ENCODE measurements around the gene ZNF26.

The ZNF26 gene

GRCh38 chr12:133037207-133038005 is 51.2 kb downstream of the ZNF26 start, which contains the start of gene ZNF84:
Gene ZNF84 (plus strand): TSS chr12:133037509. CDS start chr12:133041468, 3,959 bp downstream.
- peak within 1 kb of the TSS; percentile 90 for H2AFZ ChIP-seq
- H3K27ac ChIP-seq: peak within 1 kb of the TSS; percentile 81
- peak within 1 kb of the TSS; percentile 73 for H3K4me3 ChIP-seq (ENCODE audit: low read depth, low read length)
- TF ChIP-seq, protein P1, sequence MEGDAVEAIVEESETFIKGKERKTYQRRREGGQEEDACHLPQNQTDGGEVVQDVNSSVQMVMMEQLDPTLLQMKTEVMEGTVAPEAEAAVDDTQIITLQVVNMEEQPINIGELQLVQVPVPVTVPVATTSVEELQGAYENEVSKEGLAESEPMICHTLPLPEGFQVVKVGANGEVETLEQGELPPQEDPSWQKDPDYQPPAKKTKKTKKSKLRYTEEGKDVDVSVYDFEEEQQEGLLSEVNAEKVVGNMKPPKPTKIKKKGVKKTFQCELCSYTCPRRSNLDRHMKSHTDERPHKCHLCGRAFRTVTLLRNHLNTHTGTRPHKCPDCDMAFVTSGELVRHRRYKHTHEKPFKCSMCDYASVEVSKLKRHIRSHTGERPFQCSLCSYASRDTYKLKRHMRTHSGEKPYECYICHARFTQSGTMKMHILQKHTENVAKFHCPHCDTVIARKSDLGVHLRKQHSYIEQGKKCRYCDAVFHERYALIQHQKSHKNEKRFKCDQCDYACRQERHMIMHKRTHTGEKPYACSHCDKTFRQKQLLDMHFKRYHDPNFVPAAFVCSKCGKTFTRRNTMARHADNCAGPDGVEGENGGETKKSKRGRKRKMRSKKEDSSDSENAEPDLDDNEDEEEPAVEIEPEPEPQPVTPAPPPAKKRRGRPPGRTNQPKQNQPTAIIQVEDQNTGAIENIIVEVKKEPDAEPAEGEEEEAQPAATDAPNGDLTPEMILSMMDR (IDR thresholded peaks at IDR 0.05): no peak
- H3K4me2 ChIP-seq (ENCODE audit: low read length): peak within 1 kb of the TSS; percentile 75
- peaks cover 11% of the 10 kb centered on the region for H3K79me2 ChIP-seq
- H3K36me3 ChIP-seq (ENCODE audit: control insufficient read depth, insufficient read depth, low read length): no peaks in the 10 kb centered on the region
- H3K4me1 ChIP-seq: no peaks in the 10 kb centered on the region
- no peaks in the 10 kb centered on the region for H3K27me3 ChIP-seq (ENCODE audit: control insufficient read depth, insufficient read depth, low read length)
- H3K9me3 ChIP-seq (ENCODE audit: control insufficient read depth, low read length): no peaks in the 10 kb centered on the region
- H3K9ac ChIP-seq: peak within 1 kb of the TSS; percentile 33

DNA sequence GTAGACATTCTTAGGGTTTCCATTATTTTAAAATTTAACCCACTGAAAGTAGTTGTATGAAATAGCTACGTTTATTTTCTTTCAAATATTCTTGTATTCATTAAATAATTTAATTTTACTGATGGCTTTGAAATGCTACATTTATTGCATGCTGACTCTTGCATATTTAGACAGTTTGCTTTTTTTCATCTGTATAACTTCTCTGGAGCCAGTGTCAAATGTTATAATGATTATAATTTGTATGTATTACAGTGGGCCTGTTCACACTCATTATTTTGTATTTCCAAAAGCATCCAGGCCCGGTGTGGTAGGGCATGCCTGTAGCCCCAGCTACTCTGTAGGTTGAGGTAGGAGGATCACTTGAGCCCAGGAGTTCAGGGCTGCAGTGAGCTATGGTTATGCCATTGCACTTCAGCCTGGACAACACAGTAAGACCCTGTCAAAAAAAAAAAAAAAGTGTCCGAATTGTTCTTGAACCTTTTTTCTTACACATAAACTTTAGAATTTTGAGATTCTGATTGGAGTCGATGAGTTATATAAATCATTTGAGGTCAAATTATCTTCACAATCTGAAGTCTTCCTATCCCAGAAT is 52.0 kb downstream of the ZNF26 start:
- Histone ChIP-seq H3K27ac (peak overlapping the region; percentile 81), H3K36me3 (ENCODE audit: control insufficient read depth, insufficient read depth, low read length) (no peaks in the 10 kb centered on the region), H3K4me3 (ENCODE audit: low read depth, low read length) (peak overlapping the region; percentile 73), H3K9me3 (ENCODE audit: control insufficient read depth, low read length) (no peaks in the 10 kb centered on the region), H3K4me2 (ENCODE audit: low read length) (peak overlapping the region; percentile 75), H3K79me2 (peaks cover 11% of the 10 kb centered on the region), H3K9ac (no peak overlapping the region), H3K27me3 (ENCODE audit: control insufficient read depth, insufficient read depth, low read length) (no peaks in the 10 kb centered on the region), H2AFZ (peak overlapping the region; percentile 90), H3K4me1 (no peaks in the 10 kb centered on the region)
- TF ChIP-seq, protein P1 (IDR thresholded peaks at IDR 0.05): no peak

- no peaks in the 10 kb centered on the region for H3K79me2 ChIP-seq
- TF ChIP-seq, protein P1 (IDR thresholded peaks at IDR 0.05): no peak
Observed at GRCh38 chr12:133046698-133047097, 60.5 kb downstream of the ZNF26 start.

GRCh38 chr12:133057446-133057845 is 71.3 kb downstream of the ZNF26 start:
- no peak overlapping the region for H3K27ac ChIP-seq
- H2AFZ ChIP-seq: no peak overlapping the region
- H3K27me3 ChIP-seq (ENCODE audit: control insufficient read depth, insufficient read depth, low read length): no peaks in the 10 kb centered on the region
- peaks cover 50% of the 10 kb centered on the region for H3K9me3 ChIP-seq (ENCODE audit: control insufficient read depth, low read length)
- no peak overlapping the region for H3K4me2 ChIP-seq (ENCODE audit: low read length)
- no peak overlapping the region for H3K9ac ChIP-seq
- H3K4me3 ChIP-seq (ENCODE audit: low read depth, low read length): no peak overlapping the region
- peaks cover 46% of the 10 kb centered on the region for H3K36me3 ChIP-seq (ENCODE audit: control insufficient read depth, insufficient read depth, low read length)
- no peaks in the 10 kb centered on the region for H3K79me2 ChIP-seq
- TF ChIP-seq, protein P1 (IDR thresholded peaks at IDR 0.05): no peak
- no peaks in the 10 kb centered on the region for H3K4me1 ChIP-seq

More at GRCh38 chr12:133046698-133047097, 60.5 kb downstream of the ZNF26 start:
- Histone ChIP-seq H3K4me3 (ENCODE audit: low read depth, low read length) (no peak overlapping the region), H3K4me1 (no peaks in the 10 kb centered on the region), H3K36me3 (ENCODE audit: control insufficient read depth, insufficient read depth, low read length) (peaks cover 6% of the 10 kb centered on the region), H3K27me3 (ENCODE audit: control insufficient read depth, insufficient read depth, low read length) (no peaks in the 10 kb centered on the region), H3K4me2 (ENCODE audit: low read length) (no peak overlapping the region), H3K9ac (no peak overlapping the region), H2AFZ (no peak overlapping the region), H3K27ac (no peak overlapping the region), H3K9me3 (ENCODE audit: control insufficient read depth, low read length) (peaks cover 6% of the 10 kb centered on the region)
